Adrenal gland (tissue), 12 donors: Measurements from ENCODE around the gene FOXB2. TPM values are rescaled to one million over a fixed set of nuclear protein-coding genes. Genes with fewer than 3 reads are reported as not detected.

Source experiments
- DNase-seq, 7 donors: peaks; one replicate each; pipeline ENCODE4 v3.0.0-alpha.2; 2019 to 2020
- H3K27ac ChIP-seq, 5 donors: fragments of 200-600 bp; sonication (generic) in 4 of 5; 1 replicate in 3 of 5; 2 replicates in 2 of 5; pipeline versions ENCODE4 v1.5.1 to v1.8.0; 2016 to 2020; ENCODE audit warnings: mild to moderate bottlenecking in 1 of 5
- H3K27me3 ChIP-seq: fragments of 200-600 bp; 2 replicates; pipeline ENCODE4 v1.8.0; 2021
- H3K36me3 ChIP-seq, 2 donors: fragments of 200-600 bp; replicated peaks in 1 of 2; 1 replicate in 1 of 2; 2 replicates in 1 of 2; pipeline versions ENCODE4 v1.5.1 to v1.8.0; 2018 to 2022
- H3K4me1 ChIP-seq, 2 donors: fragments of 200-600 bp; replicated peaks in 1 of 2; 1 replicate in 1 of 2; 2 replicates in 1 of 2; pipeline versions ENCODE4 v1.5.1 to v1.8.0; 2018 to 2021
- H3K4me3 ChIP-seq, 4 donors: fragments of 200-600 bp; sonication (generic) in 3 of 4; one replicate each; pipeline ENCODE4 v1.5.1; 2016 to 2018
- H3K9me3 ChIP-seq, 3 donors: fragments of 200-600 bp; sonication (generic) in 1 of 3; replicated peaks in 1 of 3; 1 replicate in 2 of 3; 2 replicates in 1 of 3; pipeline versions ENCODE4 v1.5.1 to v1.8.0; 2016 to 2021
- POLR2A ChIP-seq, 2 donors: fragments of 450-650 bp; IDR thresholded peaks; one replicate each; pipeline ENCODE4 v1.6.1; 2017; ENCODE audit warnings: antibody characterized with exemption in 2 of 2, mild to moderate bottlenecking in 2 of 2, moderate library complexity in 1 of 2
- WGBS, 4 donors: extraction: QIAGEN DNeasy Blood & Tissue Kit in 2 of 4; methylation state at CpG; one replicate each; pipeline versions ENCODE4 v1.1.5 to v1.1.7; 2013 to 2017; 5-methylcytosine and 5-hydroxymethylcytosine counted together
- intact Hi-C, 2 donors: fragments of 100-400 bp; cut with DNase I; formaldehyde crosslinking; loops; one replicate each; pipeline versions ENCODE4 v1.14.1 to v1.15.0; 2022 to 2023
- polyA plus RNA-seq, 3 donors: library from polyadenylated mRNA; stranded (reverse); fragments of 200-250 nt in 2 of 3; fragments of 350-450 nt in 1 of 3; fragmentation: Illumina TruSeq in 1 of 3; extraction: RNeasy Lipid Tissue Mini Kit (QIAGEN cat#74804) in 1 of 3; gene quantifications; one replicate each; pipeline ENCODE4 v1.2.3, GENCODE V29; 2013 to 2014
- total RNA-seq, 9 donors: library from RNA; depleted of rRNA in 4 of 9; stranded (reverse); fragments of >200 nt in 4 of 9; fragments of 120-200 nt in 1 of 9; fragmentation: NEBNext Ultra II Directional in 1 of 9; extraction: Animal tissue kit (Norgen Biotek cat#: 25700) in 1 of 9; gene quantifications; one replicate each; pipeline versions ENCODE4 v1.1.0 to v1.2.4, GENCODE V29; 2013 to 2023
- TF ChIP-seq, protein P1 (sequence below), 6 experiments: fragments of 450-650 bp in 4 of 6; fragments of 200-600 bp in 2 of 6; sonication (generic) in 1 of 6; IDR thresholded peaks; 1 replicate in 5 of 6; 2 replicates in 1 of 6; pipeline versions ENCODE4 v1.5.1 to v1.8.0; 2016 to 2021; ENCODE audit warnings: antibody characterized with exemption in 6 of 6, mild to moderate bottlenecking in 2 of 6, moderate library complexity in 1 of 6
- donor health status: healthy with polysubstance abuse.
- donor health status: Bipolar disorder and iron deficiency.
- donor health status: DM: yes; HTN: yes; CAD: no.
- donor health status: DM: no; HTN: no; CAD: no.
- donor health status: DM: no; HTN: no; CAD: no.
- donor health status: DM: yes; HTN: yes; CAD: no.

Gene FOXB2
- total and polyA plus RNA-seq, 12 donors, result not detected

DNA sequence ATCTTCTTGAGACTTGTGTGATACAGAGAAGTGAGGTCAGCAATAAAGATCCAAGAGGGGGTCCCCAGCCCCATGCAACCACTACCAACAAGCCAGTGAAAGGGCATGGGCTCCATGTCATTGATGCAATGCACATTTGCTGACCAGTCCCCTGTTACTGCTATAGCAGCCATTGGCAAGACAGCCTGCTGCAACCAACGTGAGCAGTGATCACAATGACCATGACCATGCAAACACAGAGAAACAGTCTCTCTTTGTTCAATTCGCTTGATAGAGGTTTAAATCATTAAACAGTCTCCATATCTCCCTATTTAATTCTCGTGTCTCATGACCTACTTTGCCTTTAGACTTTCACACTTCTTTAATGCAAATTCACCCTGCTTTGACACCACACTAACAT is 30.0 kb upstream of the FOXB2 start:
- DNase-seq, result no peak
- intact Hi-C loops, result loop anchor here (5.0 to 10.0 kb wide), 2 partner anchors 177 to 185 kb away; no protein-coding TSS in a partner anchor
- Histone ChIP-seq H3K4me3 (no peak overlapping the region), H3K36me3 (no peaks in the 10 kb centered on the region), H3K27me3 (peaks cover 3% of the 10 kb centered on the region), H3K27ac (no peak overlapping the region), H3K9me3 (no peaks in the 10 kb centered on the region), H3K4me1 (no peaks in the 10 kb centered on the region)
- 42 to 68% (median 47%) methylated on average over 3 of the region's 3 CpGs for WGBS, 4 donors
- TF ChIP-seq, protein P1, sequence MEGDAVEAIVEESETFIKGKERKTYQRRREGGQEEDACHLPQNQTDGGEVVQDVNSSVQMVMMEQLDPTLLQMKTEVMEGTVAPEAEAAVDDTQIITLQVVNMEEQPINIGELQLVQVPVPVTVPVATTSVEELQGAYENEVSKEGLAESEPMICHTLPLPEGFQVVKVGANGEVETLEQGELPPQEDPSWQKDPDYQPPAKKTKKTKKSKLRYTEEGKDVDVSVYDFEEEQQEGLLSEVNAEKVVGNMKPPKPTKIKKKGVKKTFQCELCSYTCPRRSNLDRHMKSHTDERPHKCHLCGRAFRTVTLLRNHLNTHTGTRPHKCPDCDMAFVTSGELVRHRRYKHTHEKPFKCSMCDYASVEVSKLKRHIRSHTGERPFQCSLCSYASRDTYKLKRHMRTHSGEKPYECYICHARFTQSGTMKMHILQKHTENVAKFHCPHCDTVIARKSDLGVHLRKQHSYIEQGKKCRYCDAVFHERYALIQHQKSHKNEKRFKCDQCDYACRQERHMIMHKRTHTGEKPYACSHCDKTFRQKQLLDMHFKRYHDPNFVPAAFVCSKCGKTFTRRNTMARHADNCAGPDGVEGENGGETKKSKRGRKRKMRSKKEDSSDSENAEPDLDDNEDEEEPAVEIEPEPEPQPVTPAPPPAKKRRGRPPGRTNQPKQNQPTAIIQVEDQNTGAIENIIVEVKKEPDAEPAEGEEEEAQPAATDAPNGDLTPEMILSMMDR (IDR thresholded peaks at IDR 0.05), result no peak

DNA sequence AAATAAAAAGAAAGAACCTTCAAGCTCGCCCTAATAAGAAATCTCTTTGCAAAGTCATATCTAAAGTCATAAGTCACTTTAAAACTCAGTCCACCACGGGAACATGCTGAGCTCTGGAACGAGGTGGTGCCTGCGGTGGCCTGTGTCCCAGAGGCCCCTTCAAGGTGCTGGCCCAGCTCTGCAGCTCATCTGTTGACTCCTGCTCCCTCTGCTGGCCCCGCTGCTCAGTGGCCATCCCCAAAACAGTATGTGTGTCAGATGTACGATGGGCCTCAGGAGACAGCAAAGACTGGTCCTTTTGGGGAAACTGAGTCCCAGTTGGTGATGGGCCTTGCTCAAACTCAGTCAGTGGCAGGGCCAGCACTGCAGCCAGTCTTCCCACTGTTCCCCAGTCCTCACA is 22.8 kb upstream of the FOXB2 start:
- Histone ChIP-seq H3K9me3 (no peaks in the 10 kb centered on the region), H3K4me1 (no peaks in the 10 kb centered on the region), H3K27ac (no peak overlapping the region), H3K36me3 (no peaks in the 10 kb centered on the region), H3K4me3 (no peak overlapping the region), H3K27me3 (no peaks in the 10 kb centered on the region)
- TF ChIP-seq, protein P1 (IDR thresholded peaks at IDR 0.05), result peak; percentile 6 to 51 (median 36)
- TF ChIP-seq POLR2A (IDR thresholded peaks at IDR 0.05), result no peak
- intact Hi-C loops, result no loop called here
- 16 to 29% (median 23%) methylated on average over 6 of the region's 6 CpGs for WGBS, 4 donors
- peak in 5 of 7 donors; percentile 28 to 76 (median 39) for DNase-seq

DNA sequence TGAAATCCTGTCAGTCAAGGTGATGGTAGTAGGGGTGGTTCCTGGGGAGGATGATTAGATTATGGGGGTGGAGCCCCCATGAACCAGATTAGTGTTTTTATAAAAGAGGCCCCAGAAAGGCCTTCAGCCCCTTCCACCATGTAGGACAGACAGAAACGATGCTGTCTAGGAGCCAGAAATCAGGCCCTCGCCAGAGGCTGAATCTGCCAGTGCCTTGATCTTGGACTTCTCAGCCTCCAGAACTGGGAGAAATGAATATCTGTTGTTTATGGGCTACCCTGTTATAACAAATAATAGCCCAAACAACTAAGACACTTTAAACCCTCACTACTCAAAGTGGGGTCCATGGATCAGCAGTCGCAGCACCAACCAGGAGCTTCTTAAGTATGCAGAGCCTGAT is 20.2 kb upstream of the FOXB2 start:
- WGBS, 4 donors, result 87 to 94% (median 92%) methylated on average over 3 of the region's 3 CpGs
- H3K27me3 ChIP-seq, result no peaks in the 10 kb centered on the region

DNA sequence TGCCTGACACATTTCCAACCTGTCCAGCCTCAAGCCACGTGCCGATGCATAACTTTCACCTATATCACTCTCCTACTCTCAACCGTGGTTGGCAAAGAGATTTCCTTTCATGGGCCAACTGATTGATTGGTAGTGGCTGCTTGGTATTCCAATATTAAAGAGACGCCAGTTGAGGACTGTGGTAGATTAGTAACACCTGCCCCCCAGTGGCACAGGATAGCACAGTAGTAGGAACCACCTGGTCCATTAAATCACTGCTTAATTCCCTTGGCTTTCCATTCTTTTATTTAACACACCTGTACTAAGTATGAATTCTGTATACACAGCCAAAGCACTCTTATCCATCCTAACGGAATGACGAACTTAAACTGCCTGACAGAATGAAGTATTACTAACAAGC is 19.1 kb upstream of the FOXB2 start:
- Histone ChIP-seq H3K4me3 (no peak overlapping the region), H3K9me3 (no peaks in the 10 kb centered on the region), H3K27ac (no peak overlapping the region), H3K27me3 (no peaks in the 10 kb centered on the region), H3K36me3 (no peaks in the 10 kb centered on the region), H3K4me1 (no peaks in the 10 kb centered on the region)
- WGBS, 4 donors, result 74 to 80% (median 77%) methylated on average over 6 of the region's 6 CpGs
- TF ChIP-seq POLR2A (IDR thresholded peaks at IDR 0.05), result no peak
- TF ChIP-seq, protein P1 (IDR thresholded peaks at IDR 0.05), result no peak
- intact Hi-C loops, result no loop called here
- no peak for DNase-seq

More for the DNA sequence above, 20.2 kb upstream of the FOXB2 start:
- no peak overlapping the region for H3K4me3 ChIP-seq
- no peak for DNase-seq
- no peaks in the 10 kb centered on the region for H3K9me3 ChIP-seq
- H3K27ac ChIP-seq, result no peak overlapping the region
- no peaks in the 10 kb centered on the region for H3K4me1 ChIP-seq
- TF ChIP-seq, protein P1 (IDR thresholded peaks at IDR 0.05), result no peak
- no peak for TF ChIP-seq POLR2A (IDR thresholded peaks at IDR 0.05)
- intact Hi-C loops, result no loop called here
- no peaks in the 10 kb centered on the region for H3K36me3 ChIP-seq
